Measurements from ENCODE around the gene EMX1.

GRCh38 chr2:72950558-72951255 lies 33.4 kb downstream of the EMX1 start:
- TF ChIP-seq CTCF (IDR thresholded peaks at IDR 0.05) (no peak), POLR2A (IDR thresholded peaks at IDR 0.05) (no peak)

Data from Peyer's patch (tissue), 4 donors.